Ishikawa (cell line): ENCODE measurements around the gene ZCCHC7.

ENCODE experiments used
- CREB1 ChIP-seq: IDR thresholded peaks from 2 replicates; pipeline ENCODE4 v1.6.1; 2012; ENCODE audit warnings: low read depth
- EGR1 ChIP-seq: IDR thresholded peaks from 2 replicates; pipeline ENCODE4 v1.6.1; 2012
- EP300 ChIP-seq: IDR thresholded peaks from 2 replicates; pipeline ENCODE4 v1.6.1; 2012; ENCODE audit warnings: borderline replicate concordance
- FOXM1 ChIP-seq: IDR thresholded peaks from 2 replicates; pipeline ENCODE4 v1.6.1; 2012; ENCODE audit warnings: low read depth, borderline replicate concordance
- TF ChIP-seq, protein P1 (sequence below): IDR thresholded peaks from 2 replicates; pipeline ENCODE4 v1.6.1; 2012; ENCODE audit warnings: low read depth, mild to moderate bottlenecking
- TF ChIP-seq, protein P2 (sequence below): IDR thresholded peaks from 2 replicates; pipeline ENCODE4 v1.6.1; 2012

DNA sequence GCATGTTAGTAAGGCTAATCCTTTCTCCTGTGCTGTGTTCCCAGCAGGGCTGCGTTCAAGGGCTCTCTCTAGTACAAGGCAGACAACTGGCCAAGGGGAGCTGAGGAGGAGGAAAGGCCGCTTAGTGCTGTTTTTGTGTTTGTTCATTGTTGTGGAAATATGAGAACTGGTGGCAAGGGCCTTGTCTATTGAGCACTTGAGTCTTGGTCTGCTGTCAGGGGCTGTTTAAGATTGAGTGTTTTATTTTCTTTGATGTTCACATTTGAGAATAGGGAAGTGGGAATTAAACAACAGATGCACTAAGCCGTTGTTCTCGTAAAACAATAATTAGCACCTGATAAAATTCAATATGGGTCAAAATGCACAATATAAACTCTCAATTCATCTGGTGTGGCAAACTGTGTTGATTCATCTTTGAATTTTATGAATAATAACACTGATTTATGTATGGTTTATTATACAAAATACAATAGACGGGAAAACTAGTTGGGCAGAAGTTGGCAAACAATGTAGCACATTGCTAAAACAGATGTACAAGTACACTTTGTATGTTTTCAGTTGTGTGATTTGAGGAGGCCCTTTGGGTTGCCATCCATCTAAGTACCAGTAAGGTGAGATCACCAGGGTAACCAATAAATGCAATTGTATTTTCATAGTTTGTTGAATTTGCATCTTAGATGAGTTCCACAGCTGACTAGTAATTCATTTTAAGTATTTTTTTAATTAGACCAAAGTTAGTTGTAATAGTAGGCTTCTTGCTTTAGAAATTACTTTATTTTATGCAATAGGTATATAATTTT lies 204.5 kb downstream of the ZCCHC7 start:
- TF ChIP-seq, protein P1, sequence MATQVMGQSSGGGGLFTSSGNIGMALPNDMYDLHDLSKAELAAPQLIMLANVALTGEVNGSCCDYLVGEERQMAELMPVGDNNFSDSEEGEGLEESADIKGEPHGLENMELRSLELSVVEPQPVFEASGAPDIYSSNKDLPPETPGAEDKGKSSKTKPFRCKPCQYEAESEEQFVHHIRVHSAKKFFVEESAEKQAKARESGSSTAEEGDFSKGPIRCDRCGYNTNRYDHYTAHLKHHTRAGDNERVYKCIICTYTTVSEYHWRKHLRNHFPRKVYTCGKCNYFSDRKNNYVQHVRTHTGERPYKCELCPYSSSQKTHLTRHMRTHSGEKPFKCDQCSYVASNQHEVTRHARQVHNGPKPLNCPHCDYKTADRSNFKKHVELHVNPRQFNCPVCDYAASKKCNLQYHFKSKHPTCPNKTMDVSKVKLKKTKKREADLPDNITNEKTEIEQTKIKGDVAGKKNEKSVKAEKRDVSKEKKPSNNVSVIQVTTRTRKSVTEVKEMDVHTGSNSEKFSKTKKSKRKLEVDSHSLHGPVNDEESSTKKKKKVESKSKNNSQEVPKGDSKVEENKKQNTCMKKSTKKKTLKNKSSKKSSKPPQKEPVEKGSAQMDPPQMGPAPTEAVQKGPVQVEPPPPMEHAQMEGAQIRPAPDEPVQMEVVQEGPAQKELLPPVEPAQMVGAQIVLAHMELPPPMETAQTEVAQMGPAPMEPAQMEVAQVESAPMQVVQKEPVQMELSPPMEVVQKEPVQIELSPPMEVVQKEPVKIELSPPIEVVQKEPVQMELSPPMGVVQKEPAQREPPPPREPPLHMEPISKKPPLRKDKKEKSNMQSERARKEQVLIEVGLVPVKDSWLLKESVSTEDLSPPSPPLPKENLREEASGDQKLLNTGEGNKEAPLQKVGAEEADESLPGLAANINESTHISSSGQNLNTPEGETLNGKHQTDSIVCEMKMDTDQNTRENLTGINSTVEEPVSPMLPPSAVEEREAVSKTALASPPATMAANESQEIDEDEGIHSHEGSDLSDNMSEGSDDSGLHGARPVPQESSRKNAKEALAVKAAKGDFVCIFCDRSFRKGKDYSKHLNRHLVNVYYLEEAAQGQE: no peak
- TF ChIP-seq, protein P2, sequence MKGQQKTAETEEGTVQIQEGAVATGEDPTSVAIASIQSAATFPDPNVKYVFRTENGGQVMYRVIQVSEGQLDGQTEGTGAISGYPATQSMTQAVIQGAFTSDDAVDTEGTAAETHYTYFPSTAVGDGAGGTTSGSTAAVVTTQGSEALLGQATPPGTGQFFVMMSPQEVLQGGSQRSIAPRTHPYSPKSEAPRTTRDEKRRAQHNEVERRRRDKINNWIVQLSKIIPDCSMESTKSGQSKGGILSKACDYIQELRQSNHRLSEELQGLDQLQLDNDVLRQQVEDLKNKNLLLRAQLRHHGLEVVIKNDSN: no peak
- no peak for TF ChIP-seq EGR1
- no peak for TF ChIP-seq CREB1
- no peak for TF ChIP-seq FOXM1
- no peak for TF ChIP-seq EP300
